OCI-LY1 (cell line): ENCODE data around the gene MINDY4.

ENCODE experiments used
- H2AFZ ChIP-seq: fragments of 200-600 bp; sonication (generic), shearing (Covaris generic); 2 replicates; pipeline ENCODE4 v1.6.0; 2014; ENCODE audit warnings: antibody characterized with exemption, mild to moderate bottlenecking, low read length
- H3F3A ChIP-seq: fragments of 200-600 bp; sonication (generic), shearing (Covaris generic); 2 replicates; pipeline ENCODE4 v1.6.0; 2014; ENCODE audit warnings: mild to moderate bottlenecking, antibody characterized with exemption, low read length, moderate library complexity; ENCODE audit not compliant: insufficient read depth
- H3K27ac ChIP-seq: fragments of 200-600 bp; sonication (generic); 2 replicates; pipeline ENCODE4 v1.5.1; 2014; ENCODE audit warnings: low read length, mixed run types, mild to moderate bottlenecking, low read depth; ENCODE audit not compliant: poor library complexity, severe bottlenecking
- H3K27me3 ChIP-seq: fragments of 200-600 bp; sonication (generic); 2 replicates; pipeline ENCODE4 v1.6.0; 2014; ENCODE audit warnings: antibody characterized with exemption, mild to moderate bottlenecking, low read length, moderate library complexity; ENCODE audit not compliant: insufficient read depth
- H3K36me3 ChIP-seq: fragments of 200-600 bp; sonication (generic); 2 replicates; pipeline ENCODE4 v1.6.1; 2014; ENCODE audit warnings: mild to moderate bottlenecking, antibody characterized with exemption, low read length, moderate library complexity, mixed read lengths; ENCODE audit not compliant: insufficient read depth
- H3K4me1 ChIP-seq: fragments of 200-600 bp; sonication (generic); 2 replicates; pipeline ENCODE4 v1.5.1; 2014; ENCODE audit warnings: mild to moderate bottlenecking, low read length, moderate library complexity; ENCODE audit not compliant: insufficient read depth, severe bottlenecking
- H3K4me2 ChIP-seq: fragments of 200-600 bp; sonication (generic), shearing (Covaris generic); 2 replicates; pipeline ENCODE4 v1.6.1; 2014; ENCODE audit warnings: low read length
- H3K4me3 ChIP-seq: fragments of 200-600 bp; sonication (generic); 2 replicates; pipeline ENCODE4 v1.5.1; 2014; ENCODE audit warnings: low read length, low read depth, mild to moderate bottlenecking, mixed read lengths; ENCODE audit not compliant: poor library complexity, severe bottlenecking
- H3K79me2 ChIP-seq: fragments of 200-600 bp; shearing (Covaris generic); 2 replicates; pipeline ENCODE4 v1.6.1; 2016; ENCODE audit warnings: mixed run types, low read length, mixed read lengths; ENCODE audit not compliant: insufficient read depth
- H3K9ac ChIP-seq: fragments of 200-600 bp; sonication (generic), shearing (Covaris generic); 2 replicates; pipeline ENCODE4 v1.6.1; 2014; ENCODE audit warnings: mild to moderate bottlenecking, low read length, mixed read lengths
- H3K9me2 ChIP-seq: fragments of 200-600 bp; sonication (generic), shearing (Covaris generic); 2 replicates; pipeline ENCODE4 v1.6.1; 2014; ENCODE audit warnings: low read depth, mild to moderate bottlenecking, low read length, mixed read lengths
- H3K9me3 ChIP-seq: fragments of 200-600 bp; shearing (Covaris generic); 2 replicates; pipeline ENCODE4 v1.6.1; 2014; ENCODE audit warnings: low read length, mixed read lengths
- H4K20me1 ChIP-seq: fragments of 200-600 bp; sonication (generic), shearing (Covaris generic); 2 replicates; pipeline ENCODE4 v1.6.0; 2016; ENCODE audit warnings: mild to moderate bottlenecking, low read length; ENCODE audit not compliant: insufficient read depth
- CTCF ChIP-seq: fragments of 200-600 bp; sonication (generic), shearing (Covaris generic); IDR thresholded peaks from 2 replicates; pipeline ENCODE4 v1.5.1; 2017; ENCODE audit warnings: mild to moderate bottlenecking, antibody characterized with exemption, low read length, moderate library complexity, mixed read lengths
- EZH2 ChIP-seq: fragments of 200-600 bp; sonication (generic), shearing (Covaris generic); IDR thresholded peaks from 2 replicates; pipeline ENCODE4 v1.8.0; 2017; ENCODE audit warnings: borderline replicate concordance, mixed run types, mild to moderate bottlenecking, antibody characterized with exemption, low read length, moderate library complexity, mixed read lengths

Gene MINDY4

GRCh38 chr7:30941582-30942323 lies 170.5 kb downstream of the MINDY4 start:
- Histone ChIP-seq H3F3A (no peaks in the 10 kb centered on the region), H4K20me1 (no peaks in the 10 kb centered on the region), H3K9ac (no peak overlapping the region), H3K4me1 (no peaks in the 10 kb centered on the region), H3K36me3 (no peaks in the 10 kb centered on the region), H3K4me2 (no peak overlapping the region), H3K27me3 (no peaks in the 10 kb centered on the region), H3K4me3 (no peak overlapping the region), H3K9me2 (no peaks in the 10 kb centered on the region), H2AFZ (no peak overlapping the region), H3K79me2 (no peaks in the 10 kb centered on the region), H3K9me3 (peaks cover 3% of the 10 kb centered on the region; the same call in 1 of the 2 replicates), H3K27ac (no peak overlapping the region)
- TF ChIP-seq CTCF, result no peak
- TF ChIP-seq EZH2, result no peak
